ENCODE results near the gene DHX38. TPM values are rescaled to one million over a fixed set of nuclear protein-coding genes. Genes with fewer than 3 reads are reported as not detected.

DHX38 gene
- total and polyA plus RNA-seq, 7 donors: 16.2 to 55.4 (median 34.2) TPM

DNA sequence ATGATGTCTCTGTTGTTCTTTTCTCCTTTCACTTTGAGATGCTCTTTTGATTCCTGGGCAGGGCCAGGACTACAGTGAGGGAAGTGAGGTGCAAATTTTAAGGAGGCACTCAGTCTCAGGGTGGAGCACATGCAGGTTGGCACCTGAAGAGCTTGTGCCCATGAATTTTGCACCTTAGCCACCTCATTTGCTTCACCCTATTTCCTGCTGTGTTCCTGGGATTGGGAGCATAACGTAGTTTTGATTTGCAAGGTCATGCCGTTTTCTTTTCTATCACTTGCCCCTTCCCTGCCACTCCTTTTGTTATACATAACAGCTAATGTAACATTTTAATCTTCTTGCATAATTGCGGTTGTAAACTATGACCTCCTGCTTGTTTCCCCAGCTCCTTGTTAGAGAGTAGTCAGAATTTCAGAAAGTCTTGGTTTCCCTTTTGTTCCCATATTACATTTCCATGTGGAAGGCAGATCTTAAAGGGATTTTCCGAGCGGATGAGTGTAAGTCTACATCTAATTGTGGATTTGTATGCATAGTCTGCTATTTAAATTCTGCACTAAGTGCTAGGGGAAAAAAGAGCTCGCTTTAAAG is 68.6 kb downstream of the DHX38 start:
- TF ChIP-seq POLR2AphosphoS5 (IDR thresholded peaks at IDR 0.05) (no peak), POLR2A (IDR thresholded peaks at IDR 0.05) (no peak), EP300 (IDR thresholded peaks at IDR 0.05) (no peak)
- TF ChIP-seq, protein P1, sequence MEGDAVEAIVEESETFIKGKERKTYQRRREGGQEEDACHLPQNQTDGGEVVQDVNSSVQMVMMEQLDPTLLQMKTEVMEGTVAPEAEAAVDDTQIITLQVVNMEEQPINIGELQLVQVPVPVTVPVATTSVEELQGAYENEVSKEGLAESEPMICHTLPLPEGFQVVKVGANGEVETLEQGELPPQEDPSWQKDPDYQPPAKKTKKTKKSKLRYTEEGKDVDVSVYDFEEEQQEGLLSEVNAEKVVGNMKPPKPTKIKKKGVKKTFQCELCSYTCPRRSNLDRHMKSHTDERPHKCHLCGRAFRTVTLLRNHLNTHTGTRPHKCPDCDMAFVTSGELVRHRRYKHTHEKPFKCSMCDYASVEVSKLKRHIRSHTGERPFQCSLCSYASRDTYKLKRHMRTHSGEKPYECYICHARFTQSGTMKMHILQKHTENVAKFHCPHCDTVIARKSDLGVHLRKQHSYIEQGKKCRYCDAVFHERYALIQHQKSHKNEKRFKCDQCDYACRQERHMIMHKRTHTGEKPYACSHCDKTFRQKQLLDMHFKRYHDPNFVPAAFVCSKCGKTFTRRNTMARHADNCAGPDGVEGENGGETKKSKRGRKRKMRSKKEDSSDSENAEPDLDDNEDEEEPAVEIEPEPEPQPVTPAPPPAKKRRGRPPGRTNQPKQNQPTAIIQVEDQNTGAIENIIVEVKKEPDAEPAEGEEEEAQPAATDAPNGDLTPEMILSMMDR (IDR thresholded peaks at IDR 0.05): no peak
- Histone ChIP-seq H3K4me1 (no peaks in the 10 kb centered on the region), H3K36me3 (no peaks in the 10 kb centered on the region), H3K27ac (no peak overlapping the region), H3K4me3 (no peak overlapping the region), H3K27me3 (no peaks in the 10 kb centered on the region), H3K9me3 (no peaks in the 10 kb centered on the region)
- DNase-seq: no peak
- intact Hi-C loops (cut with DNase I): no loop called here
- WGBS, 2 donors: 36 to 71% methylated on average over 6 of the region's 6 CpGs

Other genes starting within 250 kb of the DHX38 start
- 10 to 100 TPM; 22.8 to 25.0 (median 24.4) TPM for gene ATXN1L, start 247.9 kb upstream of the DHX38 start, total RNA-seq
- 10 to 100 TPM in 1 of 3 donors, 1 to 10 TPM in 2; 6.6 to 13.8 (median 8.1) TPM for gene ATXN1L, start 247.9 kb upstream of the DHX38 start, polyA plus RNA-seq
- 1 to 10 TPM; 2.3 to 9.5 (median 7.5) TPM for gene ZNF821, start 209.7 kb upstream of the DHX38 start, total RNA-seq
- 10 to 100 TPM in 2 of 3 donors, 1 to 10 TPM in 1; 10.0 to 16.8 (median 11.8) TPM for gene ZNF821, start 209.7 kb upstream of the DHX38 start, polyA plus RNA-seq
- 100 to 1,000 TPM; 117 to 176 (median 170) TPM for gene IST1, start 198.3 kb upstream of the DHX38 start, total RNA-seq
- 100 to 1,000 TPM; 133 to 182 (median 155) TPM for gene IST1, start 198.3 kb upstream of the DHX38 start, polyA plus RNA-seq
- gene PKD1L3, start 93.4 kb upstream of the DHX38 start, total RNA-seq: under 1 TPM in 3 of 4 donors, not detected in 1; under 0.01 to 0.14 (median under 0.01) TPM
- gene PKD1L3, start 93.4 kb upstream of the DHX38 start, polyA plus RNA-seq: under 1 TPM in 2 of 3 donors, not detected in 1; 0.15 to 0.23 TPM
- 1 to 10 TPM; 3.2 to 7.4 (median 4.0) TPM for gene DHODH, start 85.1 kb upstream of the DHX38 start, total RNA-seq
- gene DHODH, start 85.1 kb upstream of the DHX38 start, polyA plus RNA-seq: 1 to 10 TPM; 3.7 to 8.0 (median 4.2) TPM
- 1 to 10 TPM in 1 of 4 donors, under 1 TPM in 1, not detected in 2; 0.49 to 3.6 TPM for gene HP, start 39.3 kb upstream of the DHX38 start, total RNA-seq
- gene HP, start 39.3 kb upstream of the DHX38 start, polyA plus RNA-seq: 10 to 100 TPM in 1 of 3 donors, 1 to 10 TPM in 1, under 1 TPM in 1; 0.92 to 11.2 (median 7.2) TPM
- under 1 TPM in 2 of 4 donors, not detected in 2; 0.33 to 0.83 TPM for gene HPR, start 30.6 kb upstream of the DHX38 start, total RNA-seq
- gene HPR, start 30.6 kb upstream of the DHX38 start, polyA plus RNA-seq: under 1 TPM in 1 of 3 donors, not detected in 2; 0.57 TPM
- gene TXNL4B, start 227 bp upstream of the DHX38 start, total RNA-seq: 10 to 100 TPM in 1 of 4 donors, 1 to 10 TPM in 3; 7.8 to 11.8 (median 8.1) TPM
- gene TXNL4B, start 227 bp upstream of the DHX38 start, polyA plus RNA-seq: 1 to 10 TPM; 6.0 to 8.8 (median 8.8) TPM
- under 1 TPM in 2 of 4 donors, not detected in 2; 0.33 to 0.71 TPM for gene PMFBP1, start 78.3 kb downstream of the DHX38 start, total RNA-seq
- 1 to 10 TPM in 1 of 3 donors, under 1 TPM in 1, not detected in 1; 0.92 to 2.5 TPM for gene PMFBP1, start 78.3 kb downstream of the DHX38 start, polyA plus RNA-seq

Data from sigmoid colon (tissue), 7 donors.